PC-9 (cell line): ENCODE measurements around the gene SETBP1. TPM values are rescaled to one million over a fixed set of nuclear protein-coding genes. Genes with fewer than 3 reads are reported as not detected.

ENCODE experiments used
- BruUV-seq: library from RNA; stranded (reverse); fragments of 400-500 nt; replicated peaks from 2 replicates; lab custom pipeline; 2021; lab: Mats Ljungman, UMichigan
- CTCF ChIA-PET: fragments of 300-600 bp; sonication (Branson Sonifier 250); formaldehyde crosslinking; loops from one replicate; lab custom pipeline; 2022; ENCODE audit warnings: antibody characterized with exemption; lab: Charles Lee
- POLR2A ChIA-PET: fragments of 300-600 bp; sonication (Branson Sonifier 250); formaldehyde crosslinking; loops from one replicate; lab custom pipeline; 2022; ENCODE audit warnings: antibody characterized with exemption; ENCODE audit not compliant: unreplicated experiment; lab: Charles Lee
- DNase-seq, 2 experiments: peaks; one replicate each; pipeline versions ENCODE4 v3.0.0 to v3.0.0-alpha.2; 2015 to 2022; ENCODE audit warnings: mixed read lengths in 1 of 2
- H2AFZ ChIP-seq: fragments of 200-600 bp; sonication (generic); 2 replicates; pipeline ENCODE4 v1.8.1; 2017; ENCODE audit warnings: antibody characterized with exemption
- H3F3A ChIP-seq: fragments of 200-600 bp; sonication (generic); 2 replicates; pipeline ENCODE4 v1.8.1; 2017; ENCODE audit warnings: antibody characterized with exemption, mild to moderate bottlenecking, low read depth; ENCODE audit not compliant: insufficient read depth
- H3K27ac ChIP-seq: fragments of 200-600 bp; sonication (generic); 2 replicates; pipeline ENCODE4 v1.6.1; 2016; ENCODE audit warnings: mixed run types
- H3K27me3 ChIP-seq: fragments of 200-600 bp; sonication (generic); 2 replicates; pipeline ENCODE4 v1.6.1; 2016; ENCODE audit warnings: low read depth, mixed run types; ENCODE audit not compliant: insufficient read depth
- H3K36me3 ChIP-seq: fragments of 200-600 bp; sonication (generic); 2 replicates; pipeline ENCODE4 v1.6.1; 2016; ENCODE audit warnings: low read depth, mixed run types
- H3K4me1 ChIP-seq: fragments of 200-600 bp; sonication (generic); replicated peaks from 2 replicates; pipeline ENCODE4 v1.6.1; 2016; ENCODE audit warnings: mixed run types; ENCODE audit not compliant: insufficient read depth
- H3K4me2 ChIP-seq: fragments of 200-600 bp; sonication (generic); 2 replicates; pipeline ENCODE4 v1.6.1; 2017; ENCODE audit warnings: mixed run types
- H3K4me3 ChIP-seq: fragments of 200-600 bp; sonication (generic); 2 replicates; pipeline ENCODE4 v1.6.1; 2016; ENCODE audit warnings: mixed run types
- H3K79me2 ChIP-seq: fragments of 200-600 bp; sonication (generic); 2 replicates; pipeline ENCODE4 v1.6.1; 2017; ENCODE audit warnings: low read depth, mixed run types
- H3K9me2 ChIP-seq: fragments of 200-600 bp; sonication (generic); 2 replicates; pipeline ENCODE4 v1.8.1; 2017; ENCODE audit warnings: mild to moderate bottlenecking; ENCODE audit not compliant: insufficient read depth
- H3K9me3 ChIP-seq: fragments of 200-600 bp; sonication (generic); 2 replicates; pipeline ENCODE4 v1.8.1; 2016; ENCODE audit warnings: low read depth; ENCODE audit not compliant: insufficient read depth
- H4K20me1 ChIP-seq: fragments of 200-600 bp; sonication (generic); 2 replicates; pipeline ENCODE4 v1.8.1; 2017; ENCODE audit not compliant: insufficient read depth
- CTCF ChIP-seq: fragments of 200-600 bp; sonication (generic); conservative IDR thresholded peaks from 2 replicates; pipeline ENCODE4 v1.6.1; 2017; ENCODE audit warnings: mixed run types, antibody characterized with exemption, mild to moderate bottlenecking, moderate library complexity
- EZH2 ChIP-seq: fragments of 200-600 bp; sonication (generic); IDR thresholded peaks from 2 replicates; pipeline ENCODE4 v1.8.0; 2017; ENCODE audit warnings: antibody characterized with exemption, low read depth
- intact Hi-C: fragments of 100-400 bp; cut with micrococcal nuclease; formaldehyde crosslinking; loops from one replicate; pipeline ENCODE4 v1.10.0; 2022; ENCODE audit not compliant: unreplicated experiment
- total RNA-seq: library from RNA; stranded (reverse); gene quantifications from 2 replicates; pipeline ENCODE4 v1.2.3, GENCODE V29; 2021

SETBP1 gene
- total RNA-seq, 1 experiment from 2014 or later: 9.0 TPM

- Histone ChIP-seq H3K4me1 (peaks cover 7% of the 10 kb centered on the region), H3F3A (peaks cover 4% of the 10 kb centered on the region; the same call in 1 of the 2 replicates), H3K4me2 (no peak overlapping the region), H3K36me3 (no peaks in the 10 kb centered on the region), H3K9me2 (no peaks in the 10 kb centered on the region), H4K20me1 (no peaks in the 10 kb centered on the region), H3K9me3 (no peaks in the 10 kb centered on the region), H3K4me3 (no peak overlapping the region), H3K27me3 (no peaks in the 10 kb centered on the region), H3K79me2 (no peaks in the 10 kb centered on the region), H3K27ac (no peak overlapping the region), H2AFZ (no peak overlapping the region)
- POLR2A ChIA-PET: no interaction called here
- CTCF ChIA-PET: no interaction called here
- intact Hi-C loops: no loop called here
- TF ChIP-seq CTCF (no peak), EZH2 (no peak)
- no TSS peak for BruUV-seq
- no peak for DNase-seq
These were observed 379.4 kb downstream of the SETBP1 start for GRCh38 chr18:45060102-45060501.

- Histone ChIP-seq H2AFZ (no peak overlapping the region), H3F3A (peaks cover 4% of the 10 kb centered on the region; the same call in 1 of the 2 replicates), H4K20me1 (no peaks in the 10 kb centered on the region), H3K36me3 (no peaks in the 10 kb centered on the region), H3K79me2 (no peaks in the 10 kb centered on the region), H3K4me2 (no peak overlapping the region), H3K4me1 (peaks cover 7% of the 10 kb centered on the region), H3K27ac (no peak overlapping the region), H3K9me3 (no peaks in the 10 kb centered on the region), H3K9me2 (no peaks in the 10 kb centered on the region), H3K4me3 (no peak overlapping the region), H3K27me3 (no peaks in the 10 kb centered on the region)
- no TSS peak for BruUV-seq
- intact Hi-C loops: no loop called here
- POLR2A ChIA-PET: no interaction called here
- no peak for TF ChIP-seq CTCF
- CTCF ChIA-PET: no interaction called here
- no peak for DNase-seq
These were observed 380.7 kb downstream of the SETBP1 start for GRCh38 chr18:45061359-45061758.

- BruUV-seq: no TSS peak
- ChIA-PET CTCF (no interaction called here), POLR2A (no interaction called here)
- TF ChIP-seq EZH2 (no peak), CTCF (no peak)
- H3K4me2 ChIP-seq: no peak overlapping the region
- H3K4me1 ChIP-seq: peaks cover 7% of the 10 kb centered on the region
- H3K27ac ChIP-seq: no peak overlapping the region
- H3K79me2 ChIP-seq: no peaks in the 10 kb centered on the region
- H3F3A ChIP-seq: peaks cover 4% of the 10 kb centered on the region; the same call in 1 of the 2 replicates
- DNase-seq: no peak
- H2AFZ ChIP-seq: no peak overlapping the region
- H3K9me2 ChIP-seq: no peaks in the 10 kb centered on the region
- intact Hi-C loops: no loop called here
- no peaks in the 10 kb centered on the region for H3K9me3 ChIP-seq
- H3K36me3 ChIP-seq: no peaks in the 10 kb centered on the region
- H4K20me1 ChIP-seq: no peaks in the 10 kb centered on the region
- no peaks in the 10 kb centered on the region for H3K27me3 ChIP-seq
- no peak overlapping the region for H3K4me3 ChIP-seq
These were observed 382.8 kb downstream of the SETBP1 start for GRCh38 chr18:45063246-45064038.
